Fibroblast of the aortic adventitia (primary cell): Measurements from ENCODE around the gene TCL1A. TPM values are rescaled to one million over a fixed set of nuclear protein-coding genes. Genes with fewer than 3 reads are reported as not detected.
"Not testable (repeated sequence)": the region's sequence is repeated elsewhere in the genome, so short reads cannot be mapped to it uniquely, and the experiment has no call there.

Experiments used
- DNase-seq: peaks from one replicate; pipeline ENCODE4 v3.0.0-alpha.2; 2010; ENCODE audit warnings: low read depth
- H3K4me3 ChIP-seq: 2 replicates; pipeline ENCODE4 v1.5.1; 2011; ENCODE audit warnings: low read depth, mild to moderate bottlenecking, control low read depth, low read length, moderate library complexity
- total RNA-seq: library from RNA; depleted of rRNA; stranded (reverse); fragments of >200 nt; gene quantifications from 2 replicates; pipeline ENCODE4 v1.2.3, GENCODE V29; 2012; ENCODE audit warnings: low replicate concordance
- TF ChIP-seq, protein P1 (sequence below): IDR thresholded peaks from 2 replicates; pipeline ENCODE4 v1.5.1; 2011; ENCODE audit warnings: mild to moderate bottlenecking, low read length, control low read depth, inconsistent platforms; ENCODE audit not compliant: insufficient read depth

The TCL1A gene
- total RNA-seq, 1 donor: not detected

DNA sequence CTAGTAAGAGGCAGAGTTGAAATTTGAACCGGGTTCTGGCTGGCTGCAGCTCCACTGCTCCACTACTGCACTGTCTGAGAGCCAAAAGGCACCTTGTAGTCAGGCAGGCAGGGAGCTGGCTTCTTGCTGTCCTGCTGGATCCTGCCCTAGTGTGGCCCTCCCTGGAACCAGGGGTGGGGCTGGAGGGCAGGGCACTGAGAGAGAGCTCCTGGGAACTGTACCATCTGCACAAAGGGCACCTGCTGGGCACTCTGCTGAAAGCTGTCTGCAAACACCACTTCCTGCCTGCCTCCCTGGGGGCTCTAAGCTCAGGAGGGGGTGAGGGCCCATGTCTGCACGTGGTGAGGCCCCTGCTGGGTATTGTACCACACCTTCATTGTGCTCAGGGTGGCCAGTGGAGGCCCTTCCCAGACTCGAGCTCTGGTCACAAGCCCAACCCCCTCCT is 46.7 kb downstream of the TCL1A start:
- no peak overlapping the region for H3K4me3 ChIP-seq
- TF ChIP-seq, protein P1, sequence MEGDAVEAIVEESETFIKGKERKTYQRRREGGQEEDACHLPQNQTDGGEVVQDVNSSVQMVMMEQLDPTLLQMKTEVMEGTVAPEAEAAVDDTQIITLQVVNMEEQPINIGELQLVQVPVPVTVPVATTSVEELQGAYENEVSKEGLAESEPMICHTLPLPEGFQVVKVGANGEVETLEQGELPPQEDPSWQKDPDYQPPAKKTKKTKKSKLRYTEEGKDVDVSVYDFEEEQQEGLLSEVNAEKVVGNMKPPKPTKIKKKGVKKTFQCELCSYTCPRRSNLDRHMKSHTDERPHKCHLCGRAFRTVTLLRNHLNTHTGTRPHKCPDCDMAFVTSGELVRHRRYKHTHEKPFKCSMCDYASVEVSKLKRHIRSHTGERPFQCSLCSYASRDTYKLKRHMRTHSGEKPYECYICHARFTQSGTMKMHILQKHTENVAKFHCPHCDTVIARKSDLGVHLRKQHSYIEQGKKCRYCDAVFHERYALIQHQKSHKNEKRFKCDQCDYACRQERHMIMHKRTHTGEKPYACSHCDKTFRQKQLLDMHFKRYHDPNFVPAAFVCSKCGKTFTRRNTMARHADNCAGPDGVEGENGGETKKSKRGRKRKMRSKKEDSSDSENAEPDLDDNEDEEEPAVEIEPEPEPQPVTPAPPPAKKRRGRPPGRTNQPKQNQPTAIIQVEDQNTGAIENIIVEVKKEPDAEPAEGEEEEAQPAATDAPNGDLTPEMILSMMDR: no peak
- no peak for DNase-seq

DNA sequence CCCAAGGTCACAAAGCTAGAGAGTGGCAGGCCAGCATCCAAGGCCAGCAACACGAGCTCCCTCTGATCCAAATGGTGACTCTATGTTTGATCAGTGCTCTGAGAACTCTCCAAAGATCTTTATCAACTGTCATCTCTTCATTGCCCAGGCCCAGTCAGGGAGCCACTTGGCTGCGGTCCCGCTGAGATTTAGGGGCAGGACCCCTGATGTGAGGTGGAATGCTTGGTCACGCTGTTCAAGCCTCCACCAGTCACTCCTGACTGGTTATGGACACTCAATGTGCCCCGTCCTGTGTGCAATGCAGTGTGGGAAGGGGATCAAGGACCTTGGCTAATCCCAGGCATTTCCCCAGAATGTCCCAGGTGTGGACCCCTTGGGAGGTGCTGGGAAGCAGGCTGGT is 47.5 kb downstream of the TCL1A start:
- TF ChIP-seq, protein P1: no peak
- no peak overlapping the region for H3K4me3 ChIP-seq
- DNase-seq: no peak

DNA sequence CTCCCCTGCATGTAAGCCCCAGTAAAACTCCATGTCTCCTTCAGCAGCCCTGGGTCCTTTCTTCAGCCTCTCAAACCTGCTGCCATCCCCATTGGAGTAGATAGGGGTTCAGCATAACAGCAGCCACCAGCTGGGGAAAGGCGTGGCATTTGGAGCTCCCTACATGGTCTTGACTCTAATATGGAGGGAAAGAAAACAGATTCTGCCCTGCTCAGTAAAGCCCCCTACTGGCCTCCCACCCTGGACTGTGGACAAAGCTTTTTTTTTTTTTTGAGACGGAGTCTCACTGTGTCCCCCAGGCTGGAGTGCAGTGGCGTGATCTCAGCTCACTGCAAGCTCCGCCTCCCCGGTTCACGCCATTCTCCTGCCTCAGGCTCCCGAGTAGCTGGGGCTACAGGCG is 48.4 kb downstream of the TCL1A start:
- not testable (repeated sequence) for DNase-seq

DNA sequence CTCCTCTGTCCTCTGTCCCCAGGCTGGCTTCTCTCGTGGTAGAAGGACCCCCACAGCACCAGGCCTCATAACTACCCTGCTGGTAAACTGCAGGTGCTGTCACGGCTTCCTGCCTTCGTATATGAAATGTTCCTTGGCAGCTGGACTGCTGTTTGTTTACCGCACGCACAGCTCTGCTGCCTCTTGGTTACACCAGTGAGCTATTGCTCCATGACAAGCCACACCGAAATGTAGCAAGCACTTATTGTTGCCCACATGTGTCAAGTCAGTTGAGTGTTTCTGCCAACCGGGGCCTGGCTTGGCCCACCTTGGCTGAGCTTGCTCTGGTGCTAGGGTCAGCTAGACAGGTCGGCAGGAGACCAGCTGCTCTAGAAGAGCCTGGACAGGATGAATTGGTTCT is 49.4 kb downstream of the TCL1A start:
- no peak for DNase-seq
- no peak overlapping the region for H3K4me3 ChIP-seq
- TF ChIP-seq, protein P1: no peak

More for the DNA sequence above, 48.4 kb downstream of the TCL1A start:
- not testable (repeated sequence) for H3K4me3 ChIP-seq

DNA sequence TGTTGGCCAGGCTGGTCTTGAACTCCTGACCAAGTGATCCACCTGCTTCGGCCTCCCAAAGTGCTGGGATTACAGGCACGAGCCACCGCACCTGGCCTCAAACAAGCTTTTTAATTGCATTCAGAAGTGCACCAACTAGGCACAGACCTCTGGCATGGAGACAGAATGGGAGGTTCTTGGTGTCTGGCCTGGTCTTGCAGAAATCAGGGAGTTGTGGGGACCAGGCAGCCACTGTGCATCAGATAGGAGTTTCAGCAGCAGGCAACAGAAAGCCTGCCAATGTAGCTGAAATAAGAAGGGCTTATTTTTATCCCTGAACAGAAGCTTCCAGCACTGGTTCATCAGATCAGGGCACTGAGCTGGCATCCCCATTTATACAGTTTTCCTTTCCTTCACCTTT is 49.9 kb downstream of the TCL1A start:
- H3K4me3 ChIP-seq: no peak overlapping the region
- TF ChIP-seq, protein P1: no peak
- no peak for DNase-seq

DNA sequence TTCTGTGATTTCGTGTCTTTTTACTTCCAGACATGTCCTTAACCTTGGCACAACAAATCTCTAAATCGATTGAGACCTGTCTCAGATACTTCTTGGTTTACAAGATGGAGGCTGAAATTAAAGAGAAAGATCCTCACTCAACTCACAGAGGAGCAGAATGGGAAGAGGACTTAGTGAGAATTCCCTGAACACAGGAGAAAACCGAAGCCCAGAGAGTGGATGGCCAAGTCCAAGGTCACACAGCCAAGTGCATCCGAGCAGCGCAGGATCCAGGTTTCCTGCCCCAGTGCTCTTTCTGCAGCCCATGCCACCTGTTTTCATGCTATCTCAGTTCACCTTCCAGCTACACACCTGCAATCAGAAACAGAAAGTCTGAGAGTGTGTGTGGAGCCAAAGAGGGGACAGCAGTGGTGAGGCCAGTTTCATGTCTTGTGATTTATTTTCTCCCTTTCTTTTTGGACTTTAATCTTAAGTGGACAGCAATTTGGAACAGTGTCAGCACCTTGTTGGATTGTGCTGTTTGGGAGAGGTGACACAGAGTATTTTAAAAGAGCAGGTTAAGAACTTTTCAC is 50.6 kb downstream of the TCL1A start:
- DNase-seq: no peak
- no peak overlapping the region for H3K4me3 ChIP-seq
- TF ChIP-seq, protein P1: no peak

DNA sequence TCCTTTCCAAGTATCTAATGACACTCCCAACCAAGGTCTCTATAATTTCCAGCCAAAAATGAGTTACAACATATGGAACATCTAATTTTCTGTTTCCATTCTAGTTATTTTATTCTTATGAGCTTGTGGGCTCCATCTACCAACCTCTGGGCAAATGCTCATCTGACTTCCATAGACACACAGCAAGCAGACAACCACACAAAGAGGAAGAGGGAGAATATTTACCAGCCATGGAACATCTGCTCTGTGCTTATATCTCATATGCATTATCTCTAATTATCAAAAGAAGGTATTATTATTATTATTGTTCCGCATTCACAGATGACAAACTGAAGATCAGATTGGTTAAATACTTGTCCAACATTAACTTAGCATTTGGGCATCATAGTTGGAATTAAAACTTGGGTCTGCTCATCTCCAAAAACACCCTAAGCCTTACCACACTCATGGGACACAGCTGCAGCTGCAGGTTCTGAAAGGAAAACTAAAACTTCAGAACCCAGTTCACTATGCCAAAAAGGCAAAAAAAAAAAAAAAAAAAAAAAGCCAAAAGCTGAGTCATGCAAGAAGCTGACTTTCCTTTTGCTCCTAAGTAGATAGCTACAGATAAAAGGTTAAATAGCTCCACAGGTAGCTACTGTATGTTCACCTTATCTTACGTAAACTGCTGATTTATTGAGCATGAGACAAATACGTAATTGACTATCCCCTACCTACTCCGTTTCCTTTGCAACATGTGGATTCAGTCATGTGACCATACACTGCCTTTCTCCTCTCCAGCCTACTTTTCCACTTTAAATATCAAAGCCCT is 51.3 kb downstream of the TCL1A start:
- no peak overlapping the region for H3K4me3 ChIP-seq
- TF ChIP-seq, protein P1: no peak
- DNase-seq: peak; percentile 18
